Thymus (tissue), 2 donors: ENCODE measurements around the gene OLFM4. TPM values are rescaled to one million over a fixed set of nuclear protein-coding genes. Genes with fewer than 3 reads are reported as not detected.

Experiments used
- polyA plus RNA-seq: library from polyadenylated mRNA; stranded (reverse); fragments of 200-250 nt; gene quantifications from one replicate; pipeline ENCODE4 v1.2.3, GENCODE V29; 2013
- total RNA-seq: library from RNA; stranded (reverse); fragments of 120-200 nt; gene quantifications from one replicate; pipeline ENCODE4 v1.2.4, GENCODE V29; 2013
- donor health status: healthy.

OLFM4 gene
- total and polyA plus RNA-seq, 2 donors: 6.5 to 38.9 TPM

Other genes starting within 250 kb of the OLFM4 start
- gene PCDH8, start 180.2 kb upstream of the OLFM4 start, total RNA-seq: 0.52 TPM
- gene PCDH8, start 180.2 kb upstream of the OLFM4 start, polyA plus RNA-seq: 1.1 TPM